Measurements from ENCODE around the gene CLIC4. TPM values are rescaled to one million over a fixed set of nuclear protein-coding genes. Genes with fewer than 3 reads are reported as not detected.

The CLIC4 gene
- total and polyA plus RNA-seq, 2 of the 8 experiments (the other 6 are each of a cell fraction or from before 2014, with no cell fraction given): 77.5 to 293 TPM

GRCh38 chr1:24749252-24749651 lies 4.0 kb downstream of the CLIC4 start:
- peaks cover 2% of the 10 kb centered on the region; the same call in 1 of the 2 replicates for H3K23me2 ChIP-seq (ENCODE audit: low read depth, low read length)
- H4K8ac ChIP-seq (ENCODE audit: extremely low read depth, insufficient read depth, low read length): no peak overlapping the region
- no peak for TF ChIP-seq ASH2L (IDR thresholded peaks at IDR 0.05; ENCODE audit: low read length)
- TF ChIP-seq PHF8 (conservative IDR thresholded peaks at IDR 0.05; ENCODE audit: low read depth, low read length): no peak
- no peak for TF ChIP-seq CTCF (IDR thresholded peaks at IDR 0.05; ENCODE audit: control extremely low read depth in 1 of 3, insufficient read depth in 1 of 3, low read depth in 1 of 3, low read length in 3 of 3)
- no peak for TF ChIP-seq TAF1 (IDR thresholded peaks at IDR 0.05; ENCODE audit: low read depth, low read length)
- TF ChIP-seq JUND (IDR thresholded peaks at IDR 0.05; ENCODE audit: low read length): no peak
- H3K4me1 ChIP-seq (replicated peaks in 1 of 4; ENCODE audit: control insufficient read depth in 3 of 4, insufficient read depth in 4 of 4, low read length in 3 of 4): peaks cover 0 to 7% (median 3%) of the 10 kb centered on the region in 4 experiments; a peak in 2 of 7 replicates
- no peak overlapping the region for H2BK15ac ChIP-seq (ENCODE audit: low read length)
- H4K20me1 ChIP-seq (replicated peaks in 1 of 2; ENCODE audit: control insufficient read depth in 1 of 2, insufficient read depth in 2 of 2, low read length in 2 of 2): peaks cover 21 to 28% of the 10 kb centered on the region in 2 experiments
- FAIRE-seq: no peak
- H3K23ac ChIP-seq (ENCODE audit: insufficient read length): no peak overlapping the region
- CTCF ChIA-PET (ENCODE audit: partially characterized antibody): interaction anchor here (1.2 to 1.6 kb wide), 3 partner anchors 50 to 86 kb away, joined by 4 read pairs; no protein-coding TSS in a partner anchor
- no peak overlapping the region for H2BK12ac ChIP-seq (ENCODE audit: low read depth, low read length)
- H3K9ac ChIP-seq (replicated peaks in 1 of 4; ENCODE audit: extremely low read depth in 1 of 4, low read depth in 3 of 4, low read length in 3 of 4): no peak overlapping the region
- no peak overlapping the region for H2BK120ac ChIP-seq (replicated peaks; ENCODE audit: low read depth, low read length)
- DNase-seq (ENCODE audit: low read depth in 1 of 2, low spot score in 2 of 2): no peak
- WGBS, 2 experiments (ENCODE audit: extremely low coverage in 1 of 2, insufficient coverage in 1 of 2, insufficient read length in 1 of 2, insufficient replicate concordance in 2 of 2, low coverage in 1 of 2, low lambda C conversion rate in 2 of 2, missing lambda C conversion rate in 1 of 2): 94% methylated on average over 1 of the region's 1 CpG; no CpG with 5 or more reads in 1 of the 2 experiments
- no peak overlapping the region for H2BK5ac ChIP-seq (ENCODE audit: low read depth, low read length)
- H2AFZ ChIP-seq (ENCODE audit: low read length): no peak overlapping the region
- no peak overlapping the region for H3K14ac ChIP-seq (ENCODE audit: insufficient read length)
- POLR2A ChIA-PET (ENCODE audit: partially characterized antibody): interaction anchor here (0.7 to 1.4 kb wide), 5 partner anchors 11 to 483 kb away, joined by 3 to 5 read pairs (median 3); partner anchors contain the start of gene SYF2
- H2AK5ac ChIP-seq (ENCODE audit: low read depth, low read length): no peak overlapping the region
- H3K4me2 ChIP-seq (ENCODE audit: insufficient read depth in 1 of 2, low read depth in 2 of 2, low read length in 2 of 2): peak overlapping the region in 1 of 2 experiments; percentile 77; a peak in 2 of 4 replicates
- H3K9me3 ChIP-seq (ENCODE audit: insufficient read depth in 2 of 2, low read depth in 1 of 2, low read length in 1 of 2): no peaks in the 10 kb centered on the region
- no peaks in the 10 kb centered on the region; the same call in none of the 2 replicates for H3K79me1 ChIP-seq (ENCODE audit: low read depth, low read length)
- peaks cover 62 to 90% of the 10 kb centered on the region in 2 experiments for H3K79me2 ChIP-seq (ENCODE audit: control insufficient read depth in 1 of 2, insufficient read depth in 2 of 2, low read length in 2 of 2)
- no peak overlapping the region for H4K5ac ChIP-seq (ENCODE audit: insufficient read length, low read depth, low read length)
- no peaks in the 10 kb centered on the region for H3K27me3 ChIP-seq (replicated peaks in 1 of 4; ENCODE audit: control insufficient read depth in 3 of 4, extremely low read depth in 1 of 4, insufficient read depth in 3 of 4, low read length in 3 of 4)
- H3K4ac ChIP-seq (replicated peaks; ENCODE audit: insufficient read length, low read depth, low read length): no peak overlapping the region
- H4K91ac ChIP-seq (replicated peaks; ENCODE audit: insufficient read length, low read length): no peak overlapping the region
- no peak overlapping the region for H3K56ac ChIP-seq (replicated peaks; ENCODE audit: insufficient read length, low read depth, low read length)
- no peak overlapping the region for H3K18ac ChIP-seq (ENCODE audit: extremely low read depth, low read length)
- H2BK20ac ChIP-seq (ENCODE audit: low read length): no peak overlapping the region
- H3K4me3 ChIP-seq (ENCODE audit: extremely low read depth in 1 of 4, insufficient read depth in 2 of 4, low read depth in 3 of 4, low read length in 4 of 4): 0 out of 8 replicates have a peak overlapping the region, but pooled peaks of 1 of the 4 experiments have one; percentile 8
- peaks cover 0 to 7% (median 0%) of the 10 kb centered on the region in 4 experiments; a peak in 2 of 8 replicates for H3K36me3 ChIP-seq (ENCODE audit: control insufficient read depth in 2 of 4, insufficient read depth in 4 of 4, low read length in 3 of 4)
- H3K27ac ChIP-seq (ENCODE audit: low read depth, low read length): no peak overlapping the region
